ENCODE data around the gene CD300LD. TPM values are rescaled to one million over a fixed set of nuclear protein-coding genes. Genes with fewer than 3 reads are reported as not detected.

The CD300LD gene
- total RNA-seq, 2 experiments from 2014 or later = not detected

GRCh38 chr17:74606050-74606449 is 14.0 kb upstream of the CD300LD start:
- TF ChIP-seq EZH2phosphoT487 (IDR thresholded peaks at IDR 0.05; ENCODE audit: borderline replicate concordance, low read depth, low read length) (no peak), CTCF (conservative IDR thresholded peaks at IDR 0.05; ENCODE audit: low read length) (no peak)
- ChIA-PET POLR2A (no interaction called here), CTCF (ENCODE audit: unreplicated experiment) (no interaction called here)
- Histone ChIP-seq H3K27ac (ENCODE audit: low read depth, low read length, poor library complexity, severe bottlenecking) (no peak overlapping the region), H3K9me3 (ENCODE audit: low read length) (no peaks in the 10 kb centered on the region), H2AFZ (ENCODE audit: low read length) (no peak overlapping the region), H4K20me1 (ENCODE audit: insufficient read depth, low read length) (no peaks in the 10 kb centered on the region), H3K9me2 (ENCODE audit: insufficient read depth, low read length) (no peaks in the 10 kb centered on the region), H3K79me2 (ENCODE audit: insufficient read depth, low read depth, low read length) (no peaks in the 10 kb centered on the region), H3K36me3 (ENCODE audit: insufficient read depth, low read length) (no peaks in the 10 kb centered on the region), H3K4me2 (ENCODE audit: low read length) (no peak overlapping the region), H3K4me1 (ENCODE audit: insufficient read depth, low read length, poor library complexity, severe bottlenecking) (peaks cover 17% of the 10 kb centered on the region), H3K4me3 (ENCODE audit: low read depth, low read length, poor library complexity, severe bottlenecking) (no peak overlapping the region)
- no TSS peak for BruUV-seq (replicated peaks)
- DNase-seq (ENCODE audit: low spot score) = no peak
- intact Hi-C loops (cut with micrococcal nuclease; ENCODE audit: unreplicated experiment) = no loop called here

- no peak for DNase-seq (ENCODE audit: low spot score)
- no TSS peak for BruUV-seq (replicated peaks)
- POLR2A ChIA-PET = no interaction called here
- Histone ChIP-seq H3K36me3 (ENCODE audit: insufficient read depth, low read length) (no peaks in the 10 kb centered on the region), H3K4me1 (ENCODE audit: insufficient read depth, low read length, poor library complexity, severe bottlenecking) (peaks cover 17% of the 10 kb centered on the region), H4K20me1 (ENCODE audit: insufficient read depth, low read length) (no peaks in the 10 kb centered on the region), H3K9me2 (ENCODE audit: insufficient read depth, low read length) (no peaks in the 10 kb centered on the region), H3K27ac (ENCODE audit: low read depth, low read length, poor library complexity, severe bottlenecking) (no peak overlapping the region), H3K9me3 (ENCODE audit: low read length) (no peaks in the 10 kb centered on the region), H3K4me2 (ENCODE audit: low read length) (no peak overlapping the region), H3K4me3 (ENCODE audit: low read depth, low read length, poor library complexity, severe bottlenecking) (no peak overlapping the region), H3K79me2 (ENCODE audit: insufficient read depth, low read depth, low read length) (no peaks in the 10 kb centered on the region), H2AFZ (ENCODE audit: low read length) (no peak overlapping the region)
- CTCF ChIA-PET (ENCODE audit: unreplicated experiment) = no interaction called here
- intact Hi-C loops (cut with micrococcal nuclease; ENCODE audit: unreplicated experiment) = no loop called here
- TF ChIP-seq CTCF (conservative IDR thresholded peaks at IDR 0.05; ENCODE audit: low read length) = no peak
- no peak for TF ChIP-seq EZH2phosphoT487 (IDR thresholded peaks at IDR 0.05; ENCODE audit: borderline replicate concordance, low read depth, low read length)
Measured at GRCh38 chr17:74605361-74605760, 13.3 kb upstream of the CD300LD start.

GRCh38 chr17:74604761-74605160 is 12.7 kb upstream of the CD300LD start:
- no peaks in the 10 kb centered on the region for H3K36me3 ChIP-seq (ENCODE audit: insufficient read depth, low read length)
- CTCF ChIA-PET (ENCODE audit: unreplicated experiment) = no interaction called here
- peak overlapping the region; percentile 18; the same call in 1 of the 2 replicates for H3K4me2 ChIP-seq (ENCODE audit: low read length)

More at GRCh38 chr17:74604761-74605160, 12.7 kb upstream of the CD300LD start:
- H3K79me2 ChIP-seq (ENCODE audit: insufficient read depth, low read depth, low read length) = no peaks in the 10 kb centered on the region
- no peaks in the 10 kb centered on the region for H3K9me3 ChIP-seq (ENCODE audit: low read length)
- H3K4me3 ChIP-seq (ENCODE audit: low read depth, low read length, poor library complexity, severe bottlenecking) = no peak overlapping the region
- intact Hi-C loops (cut with micrococcal nuclease; ENCODE audit: unreplicated experiment) = no loop called here
- DNase-seq (ENCODE audit: low spot score) = no peak
- H3K4me1 ChIP-seq (ENCODE audit: insufficient read depth, low read length, poor library complexity, severe bottlenecking) = peaks cover 17% of the 10 kb centered on the region
- H4K20me1 ChIP-seq (ENCODE audit: insufficient read depth, low read length) = no peaks in the 10 kb centered on the region
- BruUV-seq (replicated peaks) = no TSS peak
- TF ChIP-seq CTCF (conservative IDR thresholded peaks at IDR 0.05; ENCODE audit: low read length) (no peak), EZH2phosphoT487 (IDR thresholded peaks at IDR 0.05; ENCODE audit: borderline replicate concordance, low read depth, low read length) (no peak)
- no peaks in the 10 kb centered on the region for H3K9me2 ChIP-seq (ENCODE audit: insufficient read depth, low read length)
- POLR2A ChIA-PET = interaction anchor here (0.8 kb wide), 1 partner anchor 12 kb away, joined by 3 read pairs; no protein-coding TSS in a partner anchor
- H3K27ac ChIP-seq (ENCODE audit: low read depth, low read length, poor library complexity, severe bottlenecking) = no peak overlapping the region
- no peak overlapping the region for H2AFZ ChIP-seq (ENCODE audit: low read length)

All from OCI-LY7 (cell line).